HG02943 (cell line): ENCODE measurements around the gene DLX5.
A peak's percentile ranks its signal among the peaks of the same experiment; 100 is the strongest.

Source experiments
- ATAC-seq: cut with Tn5 transposase; IDR thresholded peaks from one replicate; pipeline ENCODE4 v1.9.1; 2021; ENCODE audit warnings: mild to moderate bottlenecking, low read depth, moderate library complexity; ENCODE audit not compliant: unreplicated experiment

DLX5 gene

GRCh38 chr7:97006055-97006815 is 18.4 kb downstream of the DLX5 start:
- ATAC-seq = peak; percentile 64

GRCh38 chr7:97005183-97006054 is 19.2 kb downstream of the DLX5 start, which contains the start of gene DLX6:
TSS of gene DLX6 (plus strand) at chr7:97005553. CDS start at chr7:97005978, 425 bp downstream.
- ATAC-seq = no peak

- ATAC-seq = no peak
Measured at GRCh38 chr7:97004247-97005182, 20.1 kb downstream of the DLX5 start.

- ATAC-seq = no peak
Measured at GRCh38 chr7:97003262-97004246, 21.1 kb downstream of the DLX5 start.

- no peak for ATAC-seq
Measured at GRCh38 chr7:97002555-97003261, 21.9 kb downstream of the DLX5 start.

- no peak for ATAC-seq
Measured at GRCh38 chr7:97001656-97002554, 22.7 kb downstream of the DLX5 start.

- ATAC-seq = no peak
Measured at GRCh38 chr7:97001221-97001620, 23.4 kb downstream of the DLX5 start.

- ATAC-seq = no peak
Measured at GRCh38 chr7:96998744-96999143, 25.9 kb downstream of the DLX5 start.

- ATAC-seq = no peak
Measured at GRCh38 chr7:96998333-96998732, 26.3 kb downstream of the DLX5 start.

GRCh38 chr7:96997512-96998032 is 27.1 kb downstream of the DLX5 start:
- ATAC-seq = no peak

- no peak for ATAC-seq
Measured at GRCh38 chr7:96996958-96997511, 27.6 kb downstream of the DLX5 start.

- no peak for ATAC-seq
Measured at GRCh38 chr7:96996111-96996957, 28.3 kb downstream of the DLX5 start.

GRCh38 chr7:96995406-96996110 is 29.1 kb downstream of the DLX5 start:
- no peak for ATAC-seq

- no peak for ATAC-seq
Measured at GRCh38 chr7:96993980-96994379, 30.7 kb downstream of the DLX5 start.

- no peak for ATAC-seq
Measured at GRCh38 chr7:96993094-96993865, 31.4 kb downstream of the DLX5 start.
